Breast epithelium (tissue), 3 donors: ENCODE data around the gene RABGAP1L.
"Not testable (repeated sequence)": the region's sequence is repeated elsewhere in the genome, so short reads cannot be mapped to it uniquely, and the experiment has no call there.

Source experiments
- POLR2A ChIP-seq: fragments of 450-650 bp; IDR thresholded peaks from one replicate; pipeline ENCODE4 v1.6.1; 2016; ENCODE audit warnings: antibody characterized with exemption, mild to moderate bottlenecking, moderate library complexity
- POLR2AphosphoS5 ChIP-seq, 3 donors: sonication (generic); formaldehyde crosslinking; IDR thresholded peaks; one replicate each; pipeline ENCODE4 v1.6.1; 2017; ENCODE audit warnings: antibody characterized with exemption in 3 of 3

GRCh38 chr1:174617905-174618304, 458.6 kb downstream of the RABGAP1L start:
- TF ChIP-seq POLR2A; POLR2AphosphoS5 (IDR thresholded peaks at IDR 0.05): not testable (repeated sequence)
